SK-N-SH (cell line): ENCODE results near the gene ST7. TPM values are rescaled to one million over a fixed set of nuclear protein-coding genes. Genes with fewer than 3 reads are reported as not detected.

Experiments
- CTCF ChIA-PET: fragments of 300-600, 350-600 bp; formaldehyde crosslinking; extraction: SDS; loops from one replicate; lab custom pipeline; 2021; lab: Yijun Ruan, JAX
- POLR2A ChIA-PET: fragments of 350-600 bp; sonication (Branson Sonifier 250); formaldehyde crosslinking; extraction: SDS; loops from one replicate; lab custom pipeline; 2020; ENCODE audit warnings: antibody characterized with exemption, inconsistent platforms; lab: Yijun Ruan, JAX
- DNase-seq: peaks from one replicate; pipeline ENCODE4 v3.0.0; 2012
- H2AFZ ChIP-seq: fragments of 200-600 bp; sonication (generic); 2 replicates; pipeline ENCODE4 v1.8.1; 2016; ENCODE audit warnings: antibody characterized with exemption, mild to moderate bottlenecking, low read depth
- H3F3A ChIP-seq: fragments of 200-600 bp; sonication (generic); replicated peaks from 2 replicates; pipeline ENCODE3; 2016; ENCODE audit warnings: antibody characterized with exemption, mild to moderate bottlenecking; ENCODE audit not compliant: insufficient read depth
- H3K27ac ChIP-seq, 2 experiments: fragments of 200-500 bp in 1 of 2; fragments of 200-600 bp in 1 of 2; sonication (Bioruptor generic) in 1 of 2; sonication (generic), shearing (Covaris generic) in 1 of 2; 2 replicates each; pipeline versions ENCODE4 v1.5.1 to v1.6.1; 2014 to 2016; ENCODE audit warnings: low read depth in 2 of 2, inconsistent platforms in 1 of 2, low read length in 1 of 2, mild to moderate bottlenecking in 1 of 2, mixed read lengths in 1 of 2
- H3K27me3 ChIP-seq: fragments of 200-600 bp; sonication (generic), shearing (Covaris generic); 2 replicates; pipeline ENCODE4 v1.6.1; 2016; ENCODE audit warnings: mixed run types; ENCODE audit not compliant: insufficient read depth
- H3K36me3 ChIP-seq, 2 experiments: fragments of 200-500 bp in 1 of 2; fragments of 200-600 bp in 1 of 2; sonication (Bioruptor generic) in 1 of 2; sonication (generic) in 1 of 2; replicated peaks in 1 of 2; 2 replicates each; pipeline versions ENCODE3 to v1.5.1; 2014 to 2016; ENCODE audit warnings: low read length in 1 of 2, mild to moderate bottlenecking in 1 of 2; ENCODE audit not compliant: insufficient read depth in 2 of 2, control insufficient read depth in 1 of 2
- H3K4me1 ChIP-seq, 2 experiments: fragments of 200-500 bp in 1 of 2; fragments of 200-600 bp in 1 of 2; sonication (Bioruptor generic) in 1 of 2; sonication (generic), shearing (Covaris generic) in 1 of 2; 2 replicates each; pipeline versions ENCODE4 v1.5.1 to v1.6.1; 2014 to 2016; ENCODE audit warnings: low read depth in 1 of 2, low read length in 1 of 2, mixed run types in 1 of 2; ENCODE audit not compliant: insufficient read depth in 2 of 2, control insufficient read depth in 1 of 2
- H3K4me2 ChIP-seq: fragments of 200-600 bp; sonication (generic), shearing (Covaris generic); 2 replicates; pipeline ENCODE4 v1.6.1; 2017; ENCODE audit warnings: mixed run types
- H3K4me3 ChIP-seq, 2 experiments: fragments of 200-500 bp in 1 of 2; fragments of 200-600 bp in 1 of 2; sonication (Bioruptor generic) in 1 of 2; sonication (generic), shearing (Covaris generic) in 1 of 2; 2 replicates each; pipeline versions ENCODE4 v1.5.1 to v1.8.1; 2014 to 2016; ENCODE audit warnings: low read depth in 2 of 2, inconsistent platforms in 1 of 2, low read length in 1 of 2, mild to moderate bottlenecking in 1 of 2, mixed read lengths in 1 of 2, moderate library complexity in 1 of 2
- H3K79me2 ChIP-seq: fragments of 200-600 bp; sonication (generic); 2 replicates; pipeline ENCODE4 v1.8.1; 2017; ENCODE audit warnings: mild to moderate bottlenecking; ENCODE audit not compliant: insufficient read depth
- H3K9ac ChIP-seq: fragments of 200-600 bp; sonication (generic); 2 replicates; pipeline ENCODE4 v1.6.1; 2017; ENCODE audit warnings: mixed run types
- H3K9me2 ChIP-seq: fragments of 200-600 bp; sonication (generic); 2 replicates; pipeline ENCODE4 v1.6.1; 2017; ENCODE audit warnings: mixed run types
- H3K9me3 ChIP-seq: fragments of 200-600 bp; sonication (generic); 2 replicates; pipeline ENCODE4 v1.6.1; 2017; ENCODE audit warnings: mixed run types, mild to moderate bottlenecking, moderate library complexity
- H4K20me1 ChIP-seq: fragments of 200-600 bp; sonication (generic); 2 replicates; pipeline ENCODE4 v1.6.1; 2017; ENCODE audit warnings: mild to moderate bottlenecking, mixed run types; ENCODE audit not compliant: insufficient read depth
- ELF1 ChIP-seq: IDR thresholded peaks from 2 replicates; pipeline ENCODE4 v1.4.0; 2012
- EP300 ChIP-seq, 2 experiments: IDR thresholded peaks; 2 replicates each; pipeline versions ENCODE4 v1.4.0 to v1.6.1; 2012; ENCODE audit warnings: borderline replicate concordance in 1 of 2, low read depth in 1 of 2, low read length in 1 of 2
- FOSL2 ChIP-seq: IDR thresholded peaks from 2 replicates; pipeline ENCODE4 v1.4.0; 2012; ENCODE audit warnings: low read depth, mild to moderate bottlenecking, moderate library complexity, borderline replicate concordance
- GABPA ChIP-seq: IDR thresholded peaks from 2 replicates; pipeline ENCODE4 v1.4.0; 2012; ENCODE audit warnings: low read depth, mild to moderate bottlenecking
- JUND ChIP-seq: IDR thresholded peaks from 2 replicates; pipeline ENCODE4 v1.4.0; 2012
- MXI1 ChIP-seq: IDR thresholded peaks from 2 replicates; pipeline ENCODE4 v1.6.1; 2012; ENCODE audit warnings: mild to moderate bottlenecking, low read depth, low read length, improper control_type of control experiment
- NRF1 ChIP-seq: IDR thresholded peaks from 2 replicates; pipeline ENCODE4 v1.6.1; 2012; ENCODE audit warnings: low read depth, mild to moderate bottlenecking, low read length
- POLR2AphosphoS5 ChIP-seq: IDR thresholded peaks from 2 replicates; pipeline ENCODE4 v1.6.1; 2012; ENCODE audit warnings: low read depth, low read length
- RFX5 ChIP-seq: IDR thresholded peaks from 2 replicates; pipeline ENCODE4 v1.6.1; 2012; ENCODE audit warnings: mild to moderate bottlenecking, improper control_type of control experiment, low read length
- TAF1 ChIP-seq: IDR thresholded peaks from 2 replicates; pipeline ENCODE4 v1.6.1; 2012; ENCODE audit warnings: low read depth, mild to moderate bottlenecking, low read length, moderate library complexity, borderline replicate concordance
- TCF12 ChIP-seq: IDR thresholded peaks from 2 replicates; pipeline ENCODE4 v1.4.0; 2012
- TEAD4 ChIP-seq: IDR thresholded peaks from 2 replicates; pipeline ENCODE4 v1.4.0; 2012; ENCODE audit warnings: mild to moderate bottlenecking, borderline replicate concordance; ENCODE audit not compliant: insufficient read depth
- YY1 ChIP-seq: IDR thresholded peaks from 2 replicates; pipeline ENCODE4 v1.4.0; 2012; ENCODE audit warnings: low read depth, mild to moderate bottlenecking
- WGBS: methylation state at CpG from one replicate; pipeline ENCODE4 v1.1.6; 2017; ENCODE audit warnings: low lambda C conversion rate; 5-methylcytosine and 5-hydroxymethylcytosine counted together
- polyA plus RNA-seq, 3 experiments: library from polyadenylated mRNA; depleted of rRNA; stranded (reverse); fragments of >200 nt; gene quantifications; 2 replicates each; pipeline ENCODE4 v1.2.3, GENCODE V29; 2012
- TF ChIP-seq, protein P1 (sequence below): fragments of 150-350 bp; IDR thresholded peaks from 2 replicates; pipeline ENCODE4 v1.6.1; 2016; ENCODE audit warnings: mild to moderate bottlenecking, low read depth, low read length
- TF ChIP-seq, protein P2 (sequence below): IDR thresholded peaks from 2 replicates; pipeline ENCODE4 v1.4.0; 2012; ENCODE audit warnings: low read depth
- TF ChIP-seq, protein P3 (sequence below): IDR thresholded peaks from 2 replicates; pipeline ENCODE4; 2012
- TF ChIP-seq, protein P4 (sequence below): IDR thresholded peaks from 2 replicates; pipeline ENCODE4 v1.6.1; 2012; ENCODE audit warnings: mild to moderate bottlenecking, low read depth, low read length, moderate library complexity

Gene ST7
- polyA plus RNA-seq, 1 of the 3 experiments (the other 2 are of a cell fraction): 23.5 TPM

DNA sequence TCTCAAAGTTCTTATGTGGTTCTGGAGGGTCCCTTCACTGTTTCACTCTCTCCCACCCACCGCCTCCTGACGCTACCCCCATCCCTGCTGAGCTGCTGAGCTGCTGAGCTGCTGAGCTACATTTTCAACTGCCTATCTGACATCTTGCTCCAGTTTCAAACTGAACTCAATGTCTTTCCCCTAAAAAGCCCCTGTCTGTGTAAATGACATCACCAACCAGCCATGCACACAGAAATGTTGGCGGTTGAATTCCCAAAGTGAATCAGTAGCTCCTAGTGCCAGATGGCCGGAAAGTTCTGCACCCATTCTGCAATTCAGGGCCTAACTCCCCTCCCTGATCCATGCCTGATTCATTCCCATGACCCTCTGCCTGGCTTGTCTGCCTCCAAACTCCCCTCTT is 298.4 kb downstream of the ST7 start:
- Histone ChIP-seq H3K27me3 (no peaks in the 10 kb centered on the region), H3K9ac (no peak overlapping the region), H3F3A (peaks cover 4% of the 10 kb centered on the region), H3K4me2 (no peak overlapping the region), H3K4me1 (peaks cover 0 to 5% of the 10 kb centered on the region in 2 experiments; a peak in 1 of 4 replicates), H3K9me3 (no peaks in the 10 kb centered on the region), H3K4me3 (no peak overlapping the region), H2AFZ (no peak overlapping the region; the same call in 1 of the 2 replicates), H3K79me2 (no peaks in the 10 kb centered on the region), H3K9me2 (no peaks in the 10 kb centered on the region), H4K20me1 (no peaks in the 10 kb centered on the region), H3K27ac (peak overlapping the region in 1 of 2 experiments; percentile 42; a peak in 2 of 4 replicates), H3K36me3 (no peaks in the 10 kb centered on the region)
- ChIA-PET CTCF (interaction anchor here (1.4 kb wide), 1 partner anchor 39 kb away, joined by 3 read pairs; no protein-coding TSS in a partner anchor), POLR2A (interaction anchor here (0.5 kb wide), 1 partner anchor 22 kb away, joined by 3 read pairs; no protein-coding TSS in a partner anchor)
- 88% methylated on average over 4 of the region's 4 CpGs for WGBS
- no peak for DNase-seq
- TF ChIP-seq JUND: 0 out of 2 replicates have a peak, but pooled peaks have one; percentile 30
- TF ChIP-seq FOSL2: peak; percentile 20; the same call in 1 of the 2 replicates
- TF ChIP-seq NRF1: no peak
- TF ChIP-seq, protein P1, sequence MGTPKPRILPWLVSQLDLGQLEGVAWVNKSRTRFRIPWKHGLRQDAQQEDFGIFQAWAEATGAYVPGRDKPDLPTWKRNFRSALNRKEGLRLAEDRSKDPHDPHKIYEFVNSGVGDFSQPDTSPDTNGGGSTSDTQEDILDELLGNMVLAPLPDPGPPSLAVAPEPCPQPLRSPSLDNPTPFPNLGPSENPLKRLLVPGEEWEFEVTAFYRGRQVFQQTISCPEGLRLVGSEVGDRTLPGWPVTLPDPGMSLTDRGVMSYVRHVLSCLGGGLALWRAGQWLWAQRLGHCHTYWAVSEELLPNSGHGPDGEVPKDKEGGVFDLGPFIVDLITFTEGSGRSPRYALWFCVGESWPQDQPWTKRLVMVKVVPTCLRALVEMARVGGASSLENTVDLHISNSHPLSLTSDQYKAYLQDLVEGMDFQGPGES: no peak
- no peak for TF ChIP-seq POLR2AphosphoS5
- TF ChIP-seq, protein P2, sequence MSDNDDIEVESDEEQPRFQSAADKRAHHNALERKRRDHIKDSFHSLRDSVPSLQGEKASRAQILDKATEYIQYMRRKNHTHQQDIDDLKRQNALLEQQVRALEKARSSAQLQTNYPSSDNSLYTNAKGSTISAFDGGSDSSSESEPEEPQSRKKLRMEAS: no peak
- TF ChIP-seq TEAD4: no peak
- TF ChIP-seq TAF1: no peak
- TF ChIP-seq ELF1: no peak
- no peak for TF ChIP-seq RFX5
- no peak for TF ChIP-seq GABPA
- no peak for TF ChIP-seq MXI1
- TF ChIP-seq, protein P3, sequence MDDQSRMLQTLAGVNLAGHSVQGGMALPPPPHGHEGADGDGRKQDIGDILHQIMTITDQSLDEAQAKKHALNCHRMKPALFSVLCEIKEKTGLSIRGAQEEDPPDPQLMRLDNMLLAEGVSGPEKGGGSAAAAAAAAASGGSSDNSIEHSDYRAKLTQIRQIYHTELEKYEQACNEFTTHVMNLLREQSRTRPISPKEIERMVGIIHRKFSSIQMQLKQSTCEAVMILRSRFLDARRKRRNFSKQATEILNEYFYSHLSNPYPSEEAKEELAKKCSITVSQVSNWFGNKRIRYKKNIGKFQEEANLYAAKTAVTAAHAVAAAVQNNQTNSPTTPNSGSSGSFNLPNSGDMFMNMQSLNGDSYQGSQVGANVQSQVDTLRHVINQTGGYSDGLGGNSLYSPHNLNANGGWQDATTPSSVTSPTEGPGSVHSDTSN: no peak
- peak; percentile 61; the same call in 1 of the 2 replicates for TF ChIP-seq TCF12
- TF ChIP-seq EP300 (IDR thresholded peaks at IDR 0.05; ENCODE audit: borderline replicate concordance in 1 of 2, low read depth in 1 of 2, low read length in 1 of 2): no peak; a peak in 1 of 4 replicates
- no peak for TF ChIP-seq YY1
- TF ChIP-seq, protein P4, sequence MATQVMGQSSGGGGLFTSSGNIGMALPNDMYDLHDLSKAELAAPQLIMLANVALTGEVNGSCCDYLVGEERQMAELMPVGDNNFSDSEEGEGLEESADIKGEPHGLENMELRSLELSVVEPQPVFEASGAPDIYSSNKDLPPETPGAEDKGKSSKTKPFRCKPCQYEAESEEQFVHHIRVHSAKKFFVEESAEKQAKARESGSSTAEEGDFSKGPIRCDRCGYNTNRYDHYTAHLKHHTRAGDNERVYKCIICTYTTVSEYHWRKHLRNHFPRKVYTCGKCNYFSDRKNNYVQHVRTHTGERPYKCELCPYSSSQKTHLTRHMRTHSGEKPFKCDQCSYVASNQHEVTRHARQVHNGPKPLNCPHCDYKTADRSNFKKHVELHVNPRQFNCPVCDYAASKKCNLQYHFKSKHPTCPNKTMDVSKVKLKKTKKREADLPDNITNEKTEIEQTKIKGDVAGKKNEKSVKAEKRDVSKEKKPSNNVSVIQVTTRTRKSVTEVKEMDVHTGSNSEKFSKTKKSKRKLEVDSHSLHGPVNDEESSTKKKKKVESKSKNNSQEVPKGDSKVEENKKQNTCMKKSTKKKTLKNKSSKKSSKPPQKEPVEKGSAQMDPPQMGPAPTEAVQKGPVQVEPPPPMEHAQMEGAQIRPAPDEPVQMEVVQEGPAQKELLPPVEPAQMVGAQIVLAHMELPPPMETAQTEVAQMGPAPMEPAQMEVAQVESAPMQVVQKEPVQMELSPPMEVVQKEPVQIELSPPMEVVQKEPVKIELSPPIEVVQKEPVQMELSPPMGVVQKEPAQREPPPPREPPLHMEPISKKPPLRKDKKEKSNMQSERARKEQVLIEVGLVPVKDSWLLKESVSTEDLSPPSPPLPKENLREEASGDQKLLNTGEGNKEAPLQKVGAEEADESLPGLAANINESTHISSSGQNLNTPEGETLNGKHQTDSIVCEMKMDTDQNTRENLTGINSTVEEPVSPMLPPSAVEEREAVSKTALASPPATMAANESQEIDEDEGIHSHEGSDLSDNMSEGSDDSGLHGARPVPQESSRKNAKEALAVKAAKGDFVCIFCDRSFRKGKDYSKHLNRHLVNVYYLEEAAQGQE: no peak
